Natural killer cell (primary cell): ENCODE data around the gene GMPPB. TPM values are rescaled to one million over a fixed set of nuclear protein-coding genes. Genes with fewer than 3 reads are reported as not detected.

Source experiments
- ATAC-seq, 3 donors: fragments of 150-1000 bp in 2 of 3; fragments of 200-7000 bp in 1 of 3; cut with Tn5 transposase; 1 replicate in 1 of 3; 2 replicates in 2 of 3; pipeline ENCODE4 v1.10.0; 2021; ENCODE audit warnings: mild to moderate bottlenecking in 2 of 3, moderate library complexity in 2 of 3
- DNase-seq, 2 donors: peaks; one replicate each; pipeline versions ENCODE4 v3.0.0 to v3.0.0-alpha.2; 2013 to 2021; ENCODE audit warnings: mixed read lengths in 1 of 2
- H3K27ac ChIP-seq: one replicate; pipeline ENCODE4 v1.5.1; 2013; ENCODE audit warnings: mild to moderate bottlenecking, low read length
- H3K27me3 ChIP-seq: one replicate; pipeline ENCODE4 v1.6.1; 2013; ENCODE audit warnings: low read length; ENCODE audit not compliant: control insufficient read depth, insufficient read depth
- H3K36me3 ChIP-seq: one replicate; pipeline ENCODE4 v1.6.1; 2013; ENCODE audit warnings: low read length; ENCODE audit not compliant: control insufficient read depth, insufficient read depth
- H3K4me1 ChIP-seq: one replicate; pipeline ENCODE4 v1.6.1; 2013; ENCODE audit warnings: low read length; ENCODE audit not compliant: control insufficient read depth, insufficient read depth
- H3K4me3 ChIP-seq: one replicate; pipeline ENCODE4 v1.5.1; 2013; ENCODE audit warnings: low read length
- H3K9me3 ChIP-seq: one replicate; pipeline ENCODE4 v1.6.1; 2013; ENCODE audit warnings: low read length; ENCODE audit not compliant: control insufficient read depth, insufficient read depth
- H3K27ac Mint-ChIP-seq, 2 donors: one replicate each; pipeline ENCODE4 v1.8.0; 2022; ENCODE audit warnings: mild to moderate bottlenecking in 2 of 2, mixed read lengths in 2 of 2, moderate library complexity in 1 of 2
- H3K27me3 Mint-ChIP-seq, 2 donors: one replicate each; pipeline ENCODE4 v1.8.0; 2022; ENCODE audit warnings: low read depth in 2 of 2, mixed read lengths in 2 of 2
- H3K36me3 Mint-ChIP-seq: one replicate; pipeline ENCODE4 v1.8.0; 2022; ENCODE audit warnings: mixed read lengths
- H3K4me1 Mint-ChIP-seq, 2 donors: one replicate each; pipeline ENCODE4 v1.8.0; 2022; ENCODE audit warnings: mixed read lengths in 2 of 2
- H3K4me3 Mint-ChIP-seq: one replicate; pipeline ENCODE4 v1.8.0; 2022; ENCODE audit warnings: mild to moderate bottlenecking, moderate library complexity, mixed read lengths
- H3K9me3 Mint-ChIP-seq, 2 donors: one replicate each; pipeline ENCODE4 v1.8.0; 2022; ENCODE audit warnings: mixed read lengths in 2 of 2
- WGBS: methylation state at CpG from one replicate; pipeline ENCODE4 v1.1.7; 2013; ENCODE audit warnings: missing lambda C conversion rate; ENCODE audit not compliant: insufficient coverage; 5-methylcytosine and 5-hydroxymethylcytosine counted together
- intact Hi-C: fragments of 100-400 bp; cut with micrococcal nuclease; formaldehyde crosslinking; loops from one replicate; pipeline ENCODE4 v1.14.2; 2022
- total RNA-seq, 4 donors: library from RNA; stranded (reverse); fragments of 120-200 nt in 1 of 4; gene quantifications; one replicate each; pipeline versions ENCODE4 v1.2.3 to v1.2.4, GENCODE V29; 2013 to 2022
- TF ChIP-seq, protein P1 (sequence below): fragments of 200-600 bp; IDR thresholded peaks from one replicate; pipeline ENCODE4 v1.8.0; 2022; ENCODE audit warnings: antibody characterized with exemption

GMPPB gene
- total RNA-seq, 3 donors from 2014 or later (not counting 1 experiment from before 2014, with no cell fraction given): 24.1 to 28.9 (median 27.5) TPM

DNA sequence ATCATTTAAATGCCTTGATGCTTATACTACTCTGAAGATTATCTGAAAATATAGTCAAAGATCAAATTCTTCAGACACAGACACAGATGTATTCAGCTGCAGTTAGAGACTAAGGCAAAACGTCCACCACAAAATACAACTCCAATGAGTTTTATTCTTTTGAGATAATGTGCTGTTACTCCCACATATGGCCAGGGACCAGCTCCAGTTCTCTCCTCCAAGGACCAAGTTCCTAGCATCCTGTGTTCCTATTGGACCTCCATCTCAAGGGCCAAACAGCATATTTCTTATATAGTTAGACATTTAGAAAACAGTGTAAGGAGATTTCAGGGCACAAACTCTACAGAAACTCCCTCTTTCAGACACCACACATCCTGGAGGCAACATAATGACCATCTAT is 35.5 kb upstream of the GMPPB start:
- WGBS: no CpG with 5 or more reads among the region's 1 CpG
- H3K36me3 Mint-ChIP-seq: no peaks in the 10 kb centered on the region
- Histone ChIP-seq H3K27me3 (no peaks in the 10 kb centered on the region), H3K4me1 (no peaks in the 10 kb centered on the region), H3K27ac (no peak overlapping the region), H3K4me3 (no peak overlapping the region), H3K9me3 (no peaks in the 10 kb centered on the region), H3K36me3 (peaks cover 2% of the 10 kb centered on the region)
- ATAC-seq: no peak
- TF ChIP-seq, protein P1, sequence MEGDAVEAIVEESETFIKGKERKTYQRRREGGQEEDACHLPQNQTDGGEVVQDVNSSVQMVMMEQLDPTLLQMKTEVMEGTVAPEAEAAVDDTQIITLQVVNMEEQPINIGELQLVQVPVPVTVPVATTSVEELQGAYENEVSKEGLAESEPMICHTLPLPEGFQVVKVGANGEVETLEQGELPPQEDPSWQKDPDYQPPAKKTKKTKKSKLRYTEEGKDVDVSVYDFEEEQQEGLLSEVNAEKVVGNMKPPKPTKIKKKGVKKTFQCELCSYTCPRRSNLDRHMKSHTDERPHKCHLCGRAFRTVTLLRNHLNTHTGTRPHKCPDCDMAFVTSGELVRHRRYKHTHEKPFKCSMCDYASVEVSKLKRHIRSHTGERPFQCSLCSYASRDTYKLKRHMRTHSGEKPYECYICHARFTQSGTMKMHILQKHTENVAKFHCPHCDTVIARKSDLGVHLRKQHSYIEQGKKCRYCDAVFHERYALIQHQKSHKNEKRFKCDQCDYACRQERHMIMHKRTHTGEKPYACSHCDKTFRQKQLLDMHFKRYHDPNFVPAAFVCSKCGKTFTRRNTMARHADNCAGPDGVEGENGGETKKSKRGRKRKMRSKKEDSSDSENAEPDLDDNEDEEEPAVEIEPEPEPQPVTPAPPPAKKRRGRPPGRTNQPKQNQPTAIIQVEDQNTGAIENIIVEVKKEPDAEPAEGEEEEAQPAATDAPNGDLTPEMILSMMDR: no peak
- no peaks in the 10 kb centered on the region for H3K27me3 Mint-ChIP-seq
- peaks cover 30 to 31% of the 10 kb centered on the region in 2 donors for H3K4me1 Mint-ChIP-seq
- no peak for DNase-seq
- H3K4me3 Mint-ChIP-seq: no peak overlapping the region
- no peaks in the 10 kb centered on the region for H3K9me3 Mint-ChIP-seq
- intact Hi-C loops: no loop called here
- no peak overlapping the region for H3K27ac Mint-ChIP-seq

DNA sequence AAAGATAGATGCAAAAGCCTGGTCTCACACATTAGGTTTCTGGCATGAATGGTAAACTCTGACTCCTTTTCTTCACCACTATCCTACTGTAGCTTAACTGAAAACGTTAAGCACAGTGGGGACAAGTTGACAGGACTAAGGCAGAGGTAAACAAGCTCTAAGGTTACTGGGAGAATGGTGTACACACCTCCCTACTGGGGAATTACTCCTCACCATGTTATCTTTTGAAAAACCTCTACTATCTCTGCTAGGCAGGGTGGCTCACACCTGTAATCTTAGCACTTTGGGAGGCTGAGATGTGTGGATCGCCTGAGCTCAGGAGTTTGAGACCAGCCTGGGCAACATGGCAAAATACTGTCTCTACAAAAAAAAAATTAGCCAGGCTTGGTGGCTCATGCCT is 33.4 kb upstream of the GMPPB start:
- Histone ChIP-seq H3K36me3 (no peaks in the 10 kb centered on the region), H3K4me1 (no peaks in the 10 kb centered on the region), H3K9me3 (no peaks in the 10 kb centered on the region), H3K27ac (no peak overlapping the region), H3K27me3 (no peaks in the 10 kb centered on the region), H3K4me3 (no peak overlapping the region)
- no peaks in the 10 kb centered on the region for H3K9me3 Mint-ChIP-seq
- DNase-seq: no peak
- no peak overlapping the region for H3K4me3 Mint-ChIP-seq
- no peaks in the 10 kb centered on the region for H3K36me3 Mint-ChIP-seq
- ATAC-seq: no peak
- whole genome bisulfite sequencing: 87% methylated on average over 2 of the region's 2 CpGs
- TF ChIP-seq, protein P1: no peak
- intact Hi-C loops: no loop called here
- H3K27ac Mint-ChIP-seq: peak overlapping the region in 1 of 2 donors; percentile 40
- no peaks in the 10 kb centered on the region for H3K27me3 Mint-ChIP-seq
- peaks cover 41 to 45% of the 10 kb centered on the region in 2 donors for H3K4me1 Mint-ChIP-seq

DNA sequence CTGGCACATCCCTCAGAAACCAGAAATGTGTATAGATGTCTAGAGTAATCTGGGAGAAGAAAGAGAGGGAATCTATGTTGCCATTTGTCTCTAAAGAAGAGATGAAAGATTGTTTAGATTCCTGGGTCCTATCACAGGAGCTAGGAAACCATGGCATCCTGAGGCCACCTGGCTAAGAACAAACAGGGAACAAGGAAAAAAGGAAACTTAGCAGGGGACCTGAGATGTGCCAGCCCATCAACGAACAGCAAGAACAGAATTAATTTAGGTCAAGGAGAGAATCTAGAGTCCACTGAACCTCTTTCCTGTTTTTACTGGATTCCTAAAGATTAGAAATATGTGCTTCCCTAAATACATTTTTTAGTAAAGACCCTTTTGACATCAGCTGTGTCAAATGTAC is 32.3 kb upstream of the GMPPB start:
- H3K4me1 Mint-ChIP-seq: peaks cover 41 to 45% of the 10 kb centered on the region in 2 donors

DNA sequence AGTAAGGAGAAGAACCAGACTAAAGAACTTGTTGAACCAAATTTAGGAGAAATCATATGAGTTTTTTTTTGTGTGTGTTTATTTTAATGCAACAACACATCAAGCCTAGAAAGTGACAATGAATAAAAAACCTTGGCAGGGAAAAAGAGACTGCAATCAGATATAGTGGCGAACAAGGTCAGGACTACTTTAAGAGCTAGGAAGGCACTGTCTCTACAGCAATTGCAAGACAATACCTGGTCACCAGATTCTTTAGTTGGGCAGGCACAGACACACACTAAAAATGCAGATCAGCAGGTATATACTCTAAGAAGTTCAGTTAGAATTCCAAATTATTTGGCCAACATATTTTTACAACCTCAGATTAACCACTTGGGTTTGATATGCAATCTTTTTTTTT is 30.8 kb upstream of the GMPPB start:
- peak overlapping the region in 1 of 2 donors; percentile 1 for H3K27ac Mint-ChIP-seq
- Histone ChIP-seq H3K27me3 (no peaks in the 10 kb centered on the region), H3K36me3 (peaks cover 2% of the 10 kb centered on the region), H3K27ac (no peak overlapping the region), H3K4me1 (no peaks in the 10 kb centered on the region), H3K4me3 (no peak overlapping the region), H3K9me3 (no peaks in the 10 kb centered on the region)
- peaks cover 36 to 43% of the 10 kb centered on the region in 2 donors for H3K4me1 Mint-ChIP-seq
- TF ChIP-seq, protein P1: no peak
- no peaks in the 10 kb centered on the region for H3K36me3 Mint-ChIP-seq
- H3K4me3 Mint-ChIP-seq: no peak overlapping the region
- 100% methylated on average over 1 of the region's 1 CpG for WGBS
- no peak for ATAC-seq
- no peaks in the 10 kb centered on the region for H3K27me3 Mint-ChIP-seq
- no peak for DNase-seq
- intact Hi-C loops: no loop called here
- no peaks in the 10 kb centered on the region for H3K9me3 Mint-ChIP-seq

More for the DNA sequence above, 32.3 kb upstream of the GMPPB start:
- peak overlapping the region; percentile 13 to 46 for H3K27ac Mint-ChIP-seq
- H3K36me3 Mint-ChIP-seq: no peaks in the 10 kb centered on the region
- no peak overlapping the region for H3K4me3 Mint-ChIP-seq
- TF ChIP-seq, protein P1: no peak
- ATAC-seq (no peak), DNase-seq (no peak)
- no peaks in the 10 kb centered on the region for H3K27me3 Mint-ChIP-seq
- no peaks in the 10 kb centered on the region for H3K36me3 ChIP-seq
- no peaks in the 10 kb centered on the region for H3K4me1 ChIP-seq
- no peaks in the 10 kb centered on the region for H3K27me3 ChIP-seq
- no peaks in the 10 kb centered on the region for H3K9me3 ChIP-seq
- no peaks in the 10 kb centered on the region for H3K9me3 Mint-ChIP-seq
- intact Hi-C loops: no loop called here
- WGBS: 100% methylated on average over 1 of the region's 1 CpG
- no peak overlapping the region for H3K4me3 ChIP-seq
- no peak overlapping the region for H3K27ac ChIP-seq
